ENCODE results near the gene ATP2B3. TPM values are rescaled to one million over a fixed set of nuclear protein-coding genes. Genes with fewer than 3 reads are reported as not detected.

Gene ATP2B3
- total RNA-seq, 1 donor = not detected

DNA sequence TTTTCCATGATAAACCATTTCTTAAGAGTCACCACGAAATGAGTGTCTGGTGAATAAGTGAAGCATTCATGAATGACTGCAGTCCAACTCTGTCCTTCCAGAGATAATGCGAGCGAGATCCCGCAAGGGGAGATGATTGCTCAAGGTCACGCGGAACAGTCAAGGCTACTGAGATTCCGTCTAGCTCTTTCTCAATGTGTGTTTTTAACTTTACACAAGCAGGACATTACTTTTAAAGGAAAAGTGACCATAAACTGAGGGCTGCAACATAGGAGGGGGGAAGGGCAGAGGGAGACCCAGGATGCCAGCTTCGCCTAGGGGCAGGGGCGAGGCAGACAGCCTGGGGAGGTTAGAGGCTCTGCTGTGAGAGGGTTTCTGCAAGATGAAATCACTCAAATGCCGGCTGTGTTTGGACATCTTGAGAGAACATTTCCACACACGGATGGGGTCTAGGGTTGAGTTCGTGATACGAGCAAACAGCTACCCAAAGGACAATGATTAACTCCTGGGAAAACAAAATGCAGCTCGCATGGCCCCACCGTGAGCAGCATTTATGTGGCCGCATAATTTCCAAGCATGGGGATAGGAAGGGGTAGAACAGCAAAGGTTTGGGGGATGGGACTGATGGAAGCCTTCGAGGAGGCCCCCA is 105.3 kb downstream of the ATP2B3 start:
- peak; percentile 37 for DNase-seq (ENCODE audit: low read depth)
- no peak for TF ChIP-seq CTCF (IDR thresholded peaks at IDR 0.05; ENCODE audit: insufficient read depth, low read depth, low read length)
- no peak overlapping the region for H3K4me3 ChIP-seq (ENCODE audit: low read depth, low read length)

GRCh38 chrX:153623310-153624029 is 106.0 kb downstream of the ATP2B3 start:
- TF ChIP-seq CTCF (IDR thresholded peaks at IDR 0.05; ENCODE audit: insufficient read depth, low read depth, low read length) = no peak
- no peak overlapping the region for H3K4me3 ChIP-seq (ENCODE audit: low read depth, low read length)
- no peak for DNase-seq (ENCODE audit: low read depth)

DNA sequence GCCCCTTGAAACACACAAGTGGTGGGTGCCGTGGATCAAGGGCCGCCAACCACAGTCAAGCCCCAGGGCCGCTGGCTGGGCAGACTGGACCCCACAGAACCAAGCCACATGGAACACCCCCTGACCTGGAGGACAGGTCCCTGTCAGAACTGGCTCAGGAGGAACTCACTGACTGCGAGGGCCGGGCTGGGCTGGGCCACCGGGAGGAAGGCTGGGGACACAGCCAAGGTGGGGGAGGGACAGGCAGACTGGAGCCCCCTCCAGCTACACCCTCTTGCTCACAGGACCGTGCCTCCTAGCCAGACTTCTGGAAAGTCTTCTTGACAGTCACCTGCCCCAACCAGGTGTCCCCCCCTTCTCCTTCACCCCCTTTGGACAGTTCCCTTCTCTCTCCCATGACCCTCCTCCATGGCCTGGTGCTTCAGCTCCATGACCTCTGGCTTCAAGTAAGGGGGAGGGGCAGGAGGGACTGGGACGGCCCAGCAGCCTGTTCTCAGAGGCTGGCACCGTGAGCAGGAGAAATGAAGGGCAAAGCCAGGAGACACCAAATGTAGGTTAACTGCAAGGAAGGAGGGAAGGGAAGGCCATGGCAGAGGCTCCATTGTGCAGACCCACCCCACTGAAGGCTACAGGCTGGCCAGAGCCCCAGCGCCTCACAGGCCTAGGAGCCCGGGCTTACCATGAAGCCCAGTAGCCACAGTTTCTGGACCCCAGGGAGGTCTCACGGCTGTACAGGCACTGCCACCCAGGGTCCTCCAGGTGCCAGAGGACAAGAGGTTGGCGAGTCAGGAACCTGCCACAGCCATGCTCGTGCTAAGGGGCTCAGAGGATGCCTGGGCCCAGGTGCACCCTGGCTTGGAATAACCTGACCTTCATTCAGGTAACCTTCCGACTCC is 107.0 kb downstream of the ATP2B3 start:
- no peak overlapping the region for H3K4me3 ChIP-seq (ENCODE audit: low read depth, low read length)
- no peak for DNase-seq (ENCODE audit: low read depth)
- TF ChIP-seq CTCF (IDR thresholded peaks at IDR 0.05; ENCODE audit: insufficient read depth, low read depth, low read length) = no peak

GRCh38 chrX:153625271-153626024 is 108.0 kb downstream of the ATP2B3 start:
- no peak overlapping the region for H3K4me3 ChIP-seq (ENCODE audit: low read depth, low read length)
- no peak for DNase-seq (ENCODE audit: low read depth)
- no peak for TF ChIP-seq CTCF (IDR thresholded peaks at IDR 0.05; ENCODE audit: insufficient read depth, low read depth, low read length)

DNA sequence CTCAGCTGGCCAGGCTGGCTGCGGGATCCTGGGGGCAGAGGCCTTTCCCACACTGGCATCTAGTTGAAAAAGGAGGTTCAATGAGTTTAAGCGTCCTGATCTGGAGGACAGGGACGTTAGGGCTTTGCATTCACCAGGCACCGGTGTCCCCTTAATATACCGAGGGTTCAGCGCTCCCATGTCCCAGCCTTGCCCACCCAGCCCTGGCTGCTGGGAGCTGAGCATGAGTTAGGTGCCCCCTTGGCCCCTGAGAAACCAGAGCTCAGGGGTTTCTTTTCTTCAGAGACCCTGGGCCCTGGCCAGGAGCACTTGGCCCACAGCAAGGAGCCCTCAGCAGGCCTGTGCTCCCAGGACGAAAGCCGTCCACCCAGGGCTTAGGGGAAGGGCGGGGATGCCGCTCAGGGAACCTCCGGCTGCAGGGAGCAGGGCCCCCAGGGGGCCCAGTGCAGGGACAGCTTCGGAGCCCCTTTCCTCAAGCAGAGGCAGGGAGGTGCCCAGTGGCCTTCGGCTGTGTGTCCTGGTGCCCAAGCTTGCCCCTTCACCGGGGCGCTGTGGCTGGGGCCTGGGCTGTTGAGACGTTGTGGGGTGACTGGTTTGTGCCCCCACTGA is 108.7 kb downstream of the ATP2B3 start:
- DNase-seq (ENCODE audit: low read depth) = no peak
- H3K4me3 ChIP-seq (ENCODE audit: low read depth, low read length) = no peak overlapping the region
- TF ChIP-seq CTCF (IDR thresholded peaks at IDR 0.05; ENCODE audit: insufficient read depth, low read depth, low read length) = no peak
